Esophagus squamous epithelium (tissue), 4 donors: Measurements from ENCODE around the gene RELT.

Source experiments
- CTCF ChIP-seq, 6 experiments: fragments of 450-650 bp in 4 of 6; fragments of 200-600 bp in 2 of 6; sonication (generic) in 2 of 6; IDR thresholded peaks; one replicate each; pipeline ENCODE4 v1.5.1; 2016 to 2019; ENCODE audit warnings: antibody characterized with exemption in 6 of 6, mild to moderate bottlenecking in 4 of 6, moderate library complexity in 4 of 6
- POLR2A ChIP-seq, 4 donors: fragments of 450-650 bp; IDR thresholded peaks; one replicate each; pipeline ENCODE4 v1.6.1; 2017; ENCODE audit warnings: antibody characterized with exemption in 4 of 4, mild to moderate bottlenecking in 4 of 4, moderate library complexity in 3 of 4

- no peak for TF ChIP-seq POLR2A (IDR thresholded peaks at IDR 0.05)
- TF ChIP-seq CTCF (IDR thresholded peaks at IDR 0.05) = no peak
Measured at GRCh38 chr11:73401924-73402833, 26.0 kb downstream of the RELT start.
